ENCODE results near the gene ATIC. TPM values are rescaled to one million over a fixed set of nuclear protein-coding genes. Genes with fewer than 3 reads are reported as not detected.
A peak's percentile ranks its signal among the peaks of the same experiment; 100 is the strongest.

The ATIC gene
- total and polyA plus RNA-seq, 2 donors (not counting 1 experiment from before 2014, with no cell fraction given) = 40.3 to 92.7 TPM

- Histone ChIP-seq H3K4me3 (replicated peaks in 1 of 4; ENCODE audit: control extremely low read depth in 1 of 4, insufficient read depth in 1 of 4, low read depth in 3 of 4, low read length in 4 of 4) (no peak overlapping the region), H3K36me3 (ENCODE audit: control insufficient read depth, insufficient read depth, low read length) (peaks cover 22% of the 10 kb centered on the region), H3K27ac (ENCODE audit: insufficient read depth, low read length) (no peak overlapping the region), H3K4me2 (ENCODE audit: extremely low read depth, insufficient read depth, low read length) (no peak overlapping the region), H3K9me3 (ENCODE audit: control insufficient read depth, insufficient read depth, low read depth, low read length) (no peaks in the 10 kb centered on the region), H4K20me1 (ENCODE audit: control insufficient read depth, extremely low read depth, insufficient read depth, low read length) (no peaks in the 10 kb centered on the region), H3K4me1 (ENCODE audit: control insufficient read depth, extremely low read depth, insufficient read depth, low read length) (peaks cover 5% of the 10 kb centered on the region), H3K79me2 (ENCODE audit: control insufficient read depth, insufficient read depth, low read length) (peaks cover 6% of the 10 kb centered on the region), H2AFZ (ENCODE audit: low read length) (no peak overlapping the region), H3K9ac (ENCODE audit: insufficient read depth, low read length) (no peak overlapping the region), H3K27me3 (ENCODE audit: control insufficient read depth, insufficient read depth, low read length) (no peaks in the 10 kb centered on the region)
- peak in 1 of 2 donors; percentile 25 for DNase-seq (ENCODE audit: low read depth in 2 of 2)
- TF ChIP-seq EZH2 (IDR thresholded peaks at IDR 0.05; ENCODE audit: low read length, missing control alignments) = no peak
- TF ChIP-seq, protein P1, sequence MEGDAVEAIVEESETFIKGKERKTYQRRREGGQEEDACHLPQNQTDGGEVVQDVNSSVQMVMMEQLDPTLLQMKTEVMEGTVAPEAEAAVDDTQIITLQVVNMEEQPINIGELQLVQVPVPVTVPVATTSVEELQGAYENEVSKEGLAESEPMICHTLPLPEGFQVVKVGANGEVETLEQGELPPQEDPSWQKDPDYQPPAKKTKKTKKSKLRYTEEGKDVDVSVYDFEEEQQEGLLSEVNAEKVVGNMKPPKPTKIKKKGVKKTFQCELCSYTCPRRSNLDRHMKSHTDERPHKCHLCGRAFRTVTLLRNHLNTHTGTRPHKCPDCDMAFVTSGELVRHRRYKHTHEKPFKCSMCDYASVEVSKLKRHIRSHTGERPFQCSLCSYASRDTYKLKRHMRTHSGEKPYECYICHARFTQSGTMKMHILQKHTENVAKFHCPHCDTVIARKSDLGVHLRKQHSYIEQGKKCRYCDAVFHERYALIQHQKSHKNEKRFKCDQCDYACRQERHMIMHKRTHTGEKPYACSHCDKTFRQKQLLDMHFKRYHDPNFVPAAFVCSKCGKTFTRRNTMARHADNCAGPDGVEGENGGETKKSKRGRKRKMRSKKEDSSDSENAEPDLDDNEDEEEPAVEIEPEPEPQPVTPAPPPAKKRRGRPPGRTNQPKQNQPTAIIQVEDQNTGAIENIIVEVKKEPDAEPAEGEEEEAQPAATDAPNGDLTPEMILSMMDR (conservative IDR thresholded peaks at IDR 0.05 in 1 of 2, IDR thresholded peaks at IDR 0.05 in 1 of 2; ENCODE audit: low read depth in 1 of 2, low read length in 2 of 2) = no peak
Measured at GRCh38 chr2:215370112-215370965, 58.5 kb downstream of the ATIC start.

DNA sequence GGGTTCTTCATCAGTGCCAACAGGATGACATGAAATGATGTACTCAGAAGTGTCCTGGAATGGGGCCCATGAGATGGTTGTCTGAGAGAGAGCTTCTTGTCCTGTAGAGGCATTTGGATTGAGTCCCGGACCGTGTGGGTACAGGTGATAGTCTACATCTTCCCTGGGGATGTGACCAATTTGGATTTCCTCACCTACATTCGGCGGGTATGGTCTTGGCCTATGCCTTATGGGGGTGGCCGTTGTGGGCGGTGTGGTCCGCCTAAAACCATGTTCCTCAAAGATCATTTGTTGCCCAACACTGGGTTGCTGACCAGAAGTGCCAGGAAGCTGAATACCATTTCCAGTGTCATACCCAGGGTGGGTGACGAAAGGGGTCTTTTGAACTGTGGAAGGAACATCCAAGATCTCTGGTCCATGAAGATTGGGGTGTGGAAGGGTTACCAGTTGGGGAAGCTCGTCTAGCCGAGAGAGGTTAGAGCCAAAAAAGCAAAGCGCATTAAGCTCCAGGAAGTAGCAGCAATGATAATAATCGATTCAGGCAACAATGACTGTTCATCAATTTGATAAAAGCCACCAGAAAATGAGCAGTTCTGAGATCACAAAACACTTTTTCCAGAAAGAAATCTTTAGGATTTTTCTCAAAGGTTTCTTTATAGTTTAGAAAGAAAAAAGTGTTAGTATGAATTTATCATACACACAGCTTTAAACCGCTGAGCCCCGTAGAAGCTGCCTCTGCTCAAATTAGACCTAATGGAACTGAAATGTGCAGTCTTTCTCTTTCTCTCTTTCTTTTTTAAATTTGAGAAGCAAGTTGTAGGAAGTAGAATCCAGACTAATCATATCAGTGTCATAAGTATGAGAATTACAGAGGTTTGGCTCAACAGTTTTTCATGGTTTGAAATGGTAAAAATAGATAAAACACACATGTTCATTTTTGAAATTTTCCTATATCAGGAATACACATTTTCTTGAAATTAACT is 60.3 kb downstream of the ATIC start:
- Histone ChIP-seq H3K27ac (ENCODE audit: insufficient read depth, low read length) (no peak overlapping the region), H3K9me3 (ENCODE audit: control insufficient read depth, insufficient read depth, low read depth, low read length) (no peaks in the 10 kb centered on the region), H4K20me1 (ENCODE audit: control insufficient read depth, extremely low read depth, insufficient read depth, low read length) (no peaks in the 10 kb centered on the region), H3K27me3 (ENCODE audit: control insufficient read depth, insufficient read depth, low read length) (no peaks in the 10 kb centered on the region), H3K4me2 (ENCODE audit: extremely low read depth, insufficient read depth, low read length) (no peak overlapping the region), H3K9ac (ENCODE audit: insufficient read depth, low read length) (no peak overlapping the region), H3K4me1 (ENCODE audit: control insufficient read depth, extremely low read depth, insufficient read depth, low read length) (peaks cover 5% of the 10 kb centered on the region), H3K36me3 (ENCODE audit: control insufficient read depth, insufficient read depth, low read length) (peaks cover 27% of the 10 kb centered on the region), H3K4me3 (replicated peaks in 1 of 4; ENCODE audit: control extremely low read depth in 1 of 4, insufficient read depth in 1 of 4, low read depth in 3 of 4, low read length in 4 of 4) (no peak overlapping the region), H2AFZ (ENCODE audit: low read length) (no peak overlapping the region), H3K79me2 (ENCODE audit: control insufficient read depth, insufficient read depth, low read length) (peaks cover 8% of the 10 kb centered on the region)
- no peak for DNase-seq (ENCODE audit: low read depth in 2 of 2)
- TF ChIP-seq, protein P1 (conservative IDR thresholded peaks at IDR 0.05 in 1 of 2, IDR thresholded peaks at IDR 0.05 in 1 of 2; ENCODE audit: low read depth in 1 of 2, low read length in 2 of 2) = no peak
- no peak for TF ChIP-seq EZH2 (IDR thresholded peaks at IDR 0.05; ENCODE audit: low read length, missing control alignments)
